Naive thymus-derived CD4-positive, alpha-beta T cell (primary cell): ENCODE results near the gene MYH14. TPM values are rescaled to one million over a fixed set of nuclear protein-coding genes. Genes with fewer than 3 reads are reported as not detected.

Experiments used
- ATAC-seq: fragments of 150-1000 bp; cut with Tn5 transposase; 2 replicates; pipeline ENCODE4 v1.10.0; 2021; ENCODE audit warnings: mild to moderate bottlenecking, moderate library complexity
- CTCF ChIA-PET: fragments of 350-600 bp; sonication (Branson Sonifier 250); formaldehyde crosslinking; loops from one replicate; lab custom pipeline; 2021; ENCODE audit warnings: antibody characterized with exemption; lab: Charles Lee
- POLR2A ChIA-PET: fragments of 350-600 bp; sonication (Branson Sonifier 250); formaldehyde crosslinking; loops from one replicate; lab custom pipeline; 2021; ENCODE audit warnings: antibody characterized with exemption, inconsistent platforms; lab: Charles Lee
- DNase-seq, 9 donors: peaks; one replicate each; pipeline versions ENCODE4 v3.0.0 to v3.0.0-alpha.2; 2020 to 2022; ENCODE audit warnings: mixed read lengths in 1 of 9
- H3K27ac ChIP-seq: one replicate; pipeline ENCODE4 v1.7.0; 2013; ENCODE audit warnings: mild to moderate bottlenecking, low read depth, low read length, moderate library complexity
- H3K27me3 ChIP-seq, 2 donors: one replicate each; pipeline ENCODE4 v1.7.0; 2013; ENCODE audit warnings: low read length in 2 of 2, mild to moderate bottlenecking in 2 of 2, moderate library complexity in 2 of 2; ENCODE audit not compliant: control insufficient read depth in 2 of 2, insufficient read depth in 2 of 2
- H3K36me3 ChIP-seq, 3 experiments: 1 replicate in 2 of 3; 2 replicates in 1 of 3; pipeline ENCODE4 v1.7.0; 2013; ENCODE audit warnings: low read length in 3 of 3, mild to moderate bottlenecking in 3 of 3, moderate library complexity in 1 of 3; ENCODE audit not compliant: insufficient read depth in 3 of 3, control insufficient read depth in 2 of 3
- H3K4me1 ChIP-seq, 2 donors: one replicate each; pipeline ENCODE4 v1.7.0; 2013; ENCODE audit warnings: low read length in 2 of 2, mild to moderate bottlenecking in 2 of 2, moderate library complexity in 1 of 2; ENCODE audit not compliant: control insufficient read depth in 2 of 2, insufficient read depth in 2 of 2
- H3K4me3 ChIP-seq: 2 replicates; pipeline ENCODE4 v1.7.0; 2013; ENCODE audit warnings: mild to moderate bottlenecking, low read length
- H3K9me3 ChIP-seq, 3 experiments: 1 replicate in 2 of 3; 2 replicates in 1 of 3; pipeline ENCODE4 v1.7.0; 2013; ENCODE audit warnings: low read length in 3 of 3; ENCODE audit not compliant: control insufficient read depth in 2 of 3
- H3K27ac Mint-ChIP-seq, 9 donors: one replicate each; pipeline ENCODE4 v1.8.0; 2020 to 2022; ENCODE audit warnings: mixed read lengths in 9 of 9, mild to moderate bottlenecking in 8 of 9, moderate library complexity in 5 of 9, inconsistent platforms in 2 of 9
- H3K27me3 Mint-ChIP-seq, 5 donors: one replicate each; pipeline ENCODE4 v1.8.0; 2021 to 2022; ENCODE audit warnings: mixed read lengths in 5 of 5, mild to moderate bottlenecking in 1 of 5
- H3K36me3 Mint-ChIP-seq, 5 donors: one replicate each; pipeline ENCODE4 v1.8.0; 2020 to 2022; ENCODE audit warnings: mixed read lengths in 5 of 5, mild to moderate bottlenecking in 3 of 5, inconsistent platforms in 1 of 5
- H3K4me1 Mint-ChIP-seq, 7 donors: one replicate each; pipeline ENCODE4 v1.8.0; 2020 to 2022; ENCODE audit warnings: mixed read lengths in 7 of 7, mild to moderate bottlenecking in 3 of 7, inconsistent platforms in 1 of 7
- H3K4me3 Mint-ChIP-seq, 10 donors: one replicate each; pipeline ENCODE4 v1.8.0; 2020 to 2022; ENCODE audit warnings: mild to moderate bottlenecking in 10 of 10, mixed read lengths in 10 of 10, moderate library complexity in 6 of 10, inconsistent platforms in 2 of 10
- H3K9me3 Mint-ChIP-seq, 11 donors: one replicate each; pipeline ENCODE4 v1.8.0; 2020 to 2022; ENCODE audit warnings: mixed read lengths in 11 of 11, mild to moderate bottlenecking in 4 of 11, inconsistent platforms in 1 of 11, moderate library complexity in 1 of 11
- intact Hi-C, 2 donors: fragments of 100-400 bp; cut with micrococcal nuclease; formaldehyde crosslinking; loops; one replicate each; pipeline ENCODE4 v1.15.1; 2023
- polyA plus RNA-seq, 2 donors: library from polyadenylated mRNA; unstranded; fragments of 300-500 nt; fragmentation: Illumina TruSeq; gene quantifications; one replicate each; pipeline ENCODE4 v1.2.3, GENCODE V29; 2021
- total RNA-seq, 6 experiments: library from RNA in 5 of 6; stranded (reverse) in 5 of 6; gene quantifications; 1 replicate in 5 of 6; 2 replicates in 1 of 6; pipeline ENCODE4 v1.2.3 and lab custom pipeline; 2021 to 2026

MYH14 gene
- total RNA-seq (not detected), polyA plus RNA-seq (not detected), total RNA-seq (lab: John Stamatoyannopoulos, UW) (not detected)

- H3K9me3 ChIP-seq: no peaks in the 10 kb centered on the region
- POLR2A ChIA-PET: no interaction called here
- H3K27me3 ChIP-seq: peaks cover 0 to 3% of the 10 kb centered on the region in 2 donors
- CTCF ChIA-PET: no interaction called here
- no peak within 1 kb of the TSS for H3K27ac ChIP-seq
- Mint-ChIP-seq H3K4me1 (peaks cover 0 to 10% (median 6%) of the 10 kb centered on the region in 7 donors), H3K4me3 (peak within 1 kb of the TSS in 5 of 10 donors; percentile 25 to 74 (median 39)), H3K9me3 (peaks cover 0 to 12% (median 2%) of the 10 kb centered on the region in 11 donors), H3K27me3 (peaks cover 40 to 68% (median 61%) of the 10 kb centered on the region in 5 donors), H3K36me3 (peaks cover 0 to 7% (median 0%) of the 10 kb centered on the region in 5 donors), H3K27ac (no peak within 1 kb of the TSS)
- no peaks in the 10 kb centered on the region for H3K4me1 ChIP-seq
- ATAC-seq (peak; percentile 34), DNase-seq (peak in 2 of 9 donors; percentile 1 to 4)
- intact Hi-C loops: no loop called here
- H3K36me3 ChIP-seq: no peaks in the 10 kb centered on the region
- H3K4me3 ChIP-seq: no peak within 1 kb of the TSS
Measured at GRCh38 chr19:50203281-50204080, at the start of gene MYH14. Gene MYH14 (plus strand): TSS chr19:50203622. CDS start chr19:50210366, 6,744 bp downstream.

- Histone ChIP-seq H3K27ac (no peak overlapping the region), H3K36me3 (no peaks in the 10 kb centered on the region), H3K4me3 (no peak overlapping the region), H3K9me3 (peaks cover 0 to 11% (median 0%) of the 10 kb centered on the region in 3 experiments), H3K4me1 (no peaks in the 10 kb centered on the region), H3K27me3 (no peaks in the 10 kb centered on the region)
- Mint-ChIP-seq H3K4me1 (peaks cover 0 to 6% (median 0%) of the 10 kb centered on the region in 7 donors), H3K36me3 (peaks cover 0 to 8% (median 0%) of the 10 kb centered on the region in 5 donors), H3K4me3 (no peak overlapping the region), H3K9me3 (peaks cover 0 to 23% (median 8%) of the 10 kb centered on the region in 11 donors), H3K27me3 (peaks cover 0 to 53% (median 42%) of the 10 kb centered on the region in 5 donors), H3K27ac (peak overlapping the region in 1 of 9 donors; percentile 11)
- ATAC-seq: no peak
- intact Hi-C loops: no loop called here
- CTCF ChIA-PET: no interaction called here
- POLR2A ChIA-PET: no interaction called here
- DNase-seq: no peak
Measured at GRCh38 chr19:50154529-50154928, 48.9 kb upstream of the MYH14 start.

- Mint-ChIP-seq H3K9me3 (peaks cover 0 to 27% (median 10%) of the 10 kb centered on the region in 11 donors), H3K27me3 (peaks cover 0 to 49% (median 37%) of the 10 kb centered on the region in 5 donors), H3K27ac (no peak overlapping the region), H3K36me3 (peaks cover 0 to 8% (median 0%) of the 10 kb centered on the region in 5 donors), H3K4me1 (peaks cover 0 to 6% (median 0%) of the 10 kb centered on the region in 7 donors), H3K4me3 (no peak overlapping the region)
- Histone ChIP-seq H3K36me3 (no peaks in the 10 kb centered on the region), H3K4me3 (no peak overlapping the region), H3K27ac (no peak overlapping the region), H3K4me1 (no peaks in the 10 kb centered on the region), H3K27me3 (no peaks in the 10 kb centered on the region), H3K9me3 (peaks cover 0 to 11% (median 0%) of the 10 kb centered on the region in 3 experiments)
- ATAC-seq (no peak), DNase-seq (no peak)
- ChIA-PET CTCF (no interaction called here), POLR2A (no interaction called here)
- intact Hi-C loops: no loop called here
Measured at GRCh38 chr19:50155520-50156109, 47.8 kb upstream of the MYH14 start.

GRCh38 chr19:50158577-50158976 is 44.8 kb upstream of the MYH14 start:
- no peaks in the 10 kb centered on the region for H3K27me3 ChIP-seq
- no peak overlapping the region for H3K27ac Mint-ChIP-seq
- peaks cover 0 to 37% (median 29%) of the 10 kb centered on the region in 5 donors for H3K27me3 Mint-ChIP-seq
- peaks cover 0 to 6% (median 0%) of the 10 kb centered on the region in 7 donors for H3K4me1 Mint-ChIP-seq
- ChIA-PET CTCF (interaction anchor here (2.0 kb wide), 1 partner anchor 10 kb away, joined by 4 read pairs; no protein-coding TSS in a partner anchor), POLR2A (no interaction called here)
- no peak overlapping the region for H3K27ac ChIP-seq
- intact Hi-C loops: no loop called here
- peaks cover 0 to 8% (median 0%) of the 10 kb centered on the region in 5 donors for H3K36me3 Mint-ChIP-seq
- peaks cover 0 to 27% (median 10%) of the 10 kb centered on the region in 11 donors for H3K9me3 Mint-ChIP-seq
- H3K4me1 ChIP-seq: no peaks in the 10 kb centered on the region
- no peaks in the 10 kb centered on the region for H3K36me3 ChIP-seq
- peaks cover 0 to 11% (median 0%) of the 10 kb centered on the region in 3 experiments for H3K9me3 ChIP-seq
- H3K4me3 Mint-ChIP-seq: no peak overlapping the region
- ATAC-seq (no peak), DNase-seq (no peak)
- H3K4me3 ChIP-seq: no peak overlapping the region

- Mint-ChIP-seq H3K36me3 (peaks cover 0 to 8% (median 0%) of the 10 kb centered on the region in 5 donors), H3K27me3 (peaks cover 0 to 33% (median 26%) of the 10 kb centered on the region in 5 donors), H3K9me3 (peaks cover 0 to 27% (median 10%) of the 10 kb centered on the region in 11 donors), H3K4me1 (peaks cover 0 to 6% (median 0%) of the 10 kb centered on the region in 7 donors), H3K27ac (no peak overlapping the region), H3K4me3 (no peak overlapping the region)
- ChIA-PET CTCF (interaction anchor here (2.0 kb wide), 1 partner anchor 11 kb away, joined by 4 read pairs; no protein-coding TSS in a partner anchor), POLR2A (no interaction called here)
- no peak for ATAC-seq
- H3K9me3 ChIP-seq: peaks cover 0 to 11% (median 0%) of the 10 kb centered on the region in 3 experiments
- intact Hi-C loops: no loop called here
- H3K27me3 ChIP-seq: no peaks in the 10 kb centered on the region
- H3K36me3 ChIP-seq: no peaks in the 10 kb centered on the region
- no peak for DNase-seq
- H3K27ac ChIP-seq: no peak overlapping the region
- H3K4me3 ChIP-seq: no peak overlapping the region
- H3K4me1 ChIP-seq: no peaks in the 10 kb centered on the region
Measured at GRCh38 chr19:50159078-50159477, 44.3 kb upstream of the MYH14 start.

- no peaks in the 10 kb centered on the region for H3K4me1 ChIP-seq
- no peaks in the 10 kb centered on the region for H3K36me3 ChIP-seq
- Mint-ChIP-seq H3K4me3 (no peak within 1 kb of the TSS), H3K9me3 (peaks cover 0 to 21% (median 6%) of the 10 kb centered on the region in 11 donors), H3K36me3 (peaks cover 0 to 5% (median 0%) of the 10 kb centered on the region in 5 donors), H3K27me3 (peaks cover 0 to 40% (median 34%) of the 10 kb centered on the region in 5 donors), H3K4me1 (peaks cover 0 to 2% (median 0%) of the 10 kb centered on the region in 7 donors), H3K27ac (no peak within 1 kb of the TSS)
- H3K4me3 ChIP-seq: no peak within 1 kb of the TSS
- no peaks in the 10 kb centered on the region for H3K27me3 ChIP-seq
- ChIA-PET POLR2A (no interaction called here), CTCF (no interaction called here)
- DNase-seq (no peak), ATAC-seq (no peak)
- H3K27ac ChIP-seq: no peak within 1 kb of the TSS
- peaks cover 0 to 11% (median 0%) of the 10 kb centered on the region in 3 experiments for H3K9me3 ChIP-seq
- intact Hi-C loops: no loop called here
Measured at GRCh38 chr19:50162988-50163387, 40.4 kb upstream of the MYH14 start, which contains the start of gene IZUMO2. Gene IZUMO2 (minus strand): TSS chr19:50163281. CDS start chr19:50163194, 87 bp downstream.
